IMR-90 (cell line): ENCODE results near the gene SPNS2. TPM values are rescaled to one million over a fixed set of nuclear protein-coding genes. Genes with fewer than 3 reads are reported as not detected.

Experiments
- ATAC-seq: fragments of 200-7000 bp; cut with Tn5 transposase; 2 replicates; pipeline ENCODE4 v1.9.1; 2020; ENCODE audit warnings: low read depth, mild to moderate bottlenecking, moderate library complexity
- BruUV-seq: library from RNA; stranded (reverse); fragments of 400-500 nt; replicated peaks from 2 replicates; lab custom pipeline; 2021; lab: Mats Ljungman, UMichigan
- CTCF ChIA-PET: fragments of 300-600 bp; formaldehyde crosslinking; extraction: SDS; loops from one replicate; lab custom pipeline; 2021; ENCODE audit warnings: antibody characterized with exemption; lab: Yijun Ruan, JAX
- POLR2A ChIA-PET: fragments of 300-600 bp; sonication (Branson Sonifier 250); formaldehyde crosslinking; loops from one replicate; lab custom pipeline; 2022; ENCODE audit warnings: antibody characterized with exemption; ENCODE audit not compliant: unreplicated experiment; lab: Charles Lee
- DNase-seq: peaks from one replicate; pipeline ENCODE4 v3.0.0; 2013
- H2AFZ ChIP-seq: replicated peaks from 2 replicates; pipeline ENCODE3; 2013; ENCODE audit warnings: low read length, mild to moderate bottlenecking; ENCODE audit not compliant: poor library complexity
- H2AK5ac ChIP-seq: 2 replicates; pipeline ENCODE4 v1.6.1; 2013; ENCODE audit warnings: low read depth, low read length, inconsistent platforms
- H2AK9ac ChIP-seq: replicated peaks from 2 replicates; pipeline ENCODE3; 2013; ENCODE audit warnings: mild to moderate bottlenecking, low read depth, low read length, moderate library complexity; ENCODE audit not compliant: poor library complexity
- H2BK120ac ChIP-seq: 2 replicates; pipeline ENCODE4 v1.6.1; 2013; ENCODE audit warnings: low read depth, low read length, inconsistent platforms
- H2BK15ac ChIP-seq: 3 replicates; pipeline ENCODE4 v1.6.1; 2013; ENCODE audit warnings: low read depth, low read length, inconsistent platforms
- H2BK20ac ChIP-seq: 2 replicates; pipeline ENCODE4 v1.6.1; 2013; ENCODE audit warnings: low read depth, mild to moderate bottlenecking, inconsistent platforms, low read length, moderate library complexity
- H2BK5ac ChIP-seq: 2 replicates; pipeline ENCODE4 v1.6.1; 2013; ENCODE audit warnings: mild to moderate bottlenecking, low read depth, low read length, inconsistent platforms; ENCODE audit not compliant: poor library complexity, severe bottlenecking
- H3K14ac ChIP-seq: replicated peaks from 2 replicates; pipeline ENCODE4 v1.6.1; 2013; ENCODE audit warnings: low read depth, low read length, inconsistent platforms
- H3K18ac ChIP-seq: 2 replicates; pipeline ENCODE4 v1.6.1; 2013; ENCODE audit warnings: low read depth, low read length, control low read depth
- H3K23ac ChIP-seq: 2 replicates; pipeline ENCODE4 v1.6.1; 2013; ENCODE audit warnings: low read depth, low read length, inconsistent platforms
- H3K27ac ChIP-seq: 2 replicates; pipeline ENCODE4 v1.5.1; 2013; ENCODE audit warnings: mild to moderate bottlenecking, control low read depth, low read length; ENCODE audit not compliant: insufficient read depth
- H3K27me3 ChIP-seq: 2 replicates; pipeline ENCODE4 v1.6.1; 2013; ENCODE audit warnings: low read length; ENCODE audit not compliant: control insufficient read depth, insufficient read depth
- H3K36me3 ChIP-seq: 2 replicates; pipeline ENCODE4 v1.6.1; 2013; ENCODE audit warnings: low read length, mixed read lengths; ENCODE audit not compliant: control insufficient read depth, insufficient read depth
- H3K4ac ChIP-seq: 2 replicates; pipeline ENCODE4 v1.6.1; 2013; ENCODE audit warnings: low read depth, low read length, inconsistent platforms
- H3K4me1 ChIP-seq: 2 replicates; pipeline ENCODE4 v1.6.1; 2013; ENCODE audit warnings: low read length, mixed read lengths; ENCODE audit not compliant: control insufficient read depth, insufficient read depth
- H3K4me2 ChIP-seq: 2 replicates; pipeline ENCODE4 v1.6.1; 2013; ENCODE audit warnings: low read depth, mild to moderate bottlenecking, control low read depth, low read length, moderate library complexity
- H3K4me3 ChIP-seq: 2 replicates; pipeline ENCODE4 v1.5.1; 2013; ENCODE audit warnings: low read depth, mild to moderate bottlenecking, control low read depth, low read length, moderate library complexity; ENCODE audit not compliant: insufficient read depth
- H3K56ac ChIP-seq: 2 replicates; pipeline ENCODE4 v1.6.1; 2013; ENCODE audit warnings: low read length, inconsistent platforms; ENCODE audit not compliant: insufficient read depth; ENCODE audit errors: extremely low read depth
- H3K79me1 ChIP-seq, 2 experiments: 2 replicates each; pipeline ENCODE4 v1.6.1; 2013; ENCODE audit warnings: low read length in 2 of 2, inconsistent platforms in 1 of 2, low read depth in 1 of 2
- H3K9ac ChIP-seq: 2 replicates; pipeline ENCODE4 v1.6.1; 2013; ENCODE audit warnings: low read depth, low read length, control low read depth
- H3K9me1 ChIP-seq: 2 replicates; pipeline ENCODE4 v1.6.1; 2013; ENCODE audit warnings: low read length, inconsistent platforms; ENCODE audit not compliant: insufficient read depth
- H3K9me3 ChIP-seq: 2 replicates; pipeline ENCODE4 v1.6.1; 2013; ENCODE audit warnings: low read length; ENCODE audit not compliant: control insufficient read depth, insufficient read depth
- H4K20me1 ChIP-seq: 2 replicates; pipeline ENCODE4 v1.6.1; 2013; ENCODE audit warnings: low read length, inconsistent platforms; ENCODE audit not compliant: insufficient read depth
- H4K5ac ChIP-seq: 2 replicates; pipeline ENCODE4 v1.6.1; 2013; ENCODE audit warnings: mild to moderate bottlenecking, low read depth, low read length, control low read depth
- H4K8ac ChIP-seq, 2 experiments: 2 replicates each; pipeline ENCODE4 v1.6.1; 2013; ENCODE audit warnings: low read depth in 2 of 2, low read length in 2 of 2, control low read depth in 1 of 2, inconsistent platforms in 1 of 2
- H4K91ac ChIP-seq: 2 replicates; pipeline ENCODE4 v1.6.1; 2013; ENCODE audit warnings: low read depth, low read length, inconsistent platforms; ENCODE audit not compliant: insufficient read depth
- BHLHE40 ChIP-seq: fragments of 150-350 bp; IDR thresholded peaks from 2 replicates; pipeline ENCODE4 v1.6.1; 2016; ENCODE audit warnings: mild to moderate bottlenecking, low read depth, low read length
- POLR2A ChIP-seq: IDR thresholded peaks from 2 replicates; pipeline ENCODE4 v1.6.1; 2012; ENCODE audit warnings: mild to moderate bottlenecking, low read depth, low read length
- WGBS, 2 experiments: methylation state at CpG; one replicate each; pipeline versions ENCODE4 v1.1.5 to v1.1.7; 2013; ENCODE audit warnings: missing lambda C conversion rate in 2 of 2; ENCODE audit not compliant: insufficient read length in 1 of 2; ENCODE audit errors: extremely low coverage in 2 of 2; 5-methylcytosine and 5-hydroxymethylcytosine counted together
- dilution Hi-C: fragments of 300-500 bp; cut with HindIII; formaldehyde crosslinking; loops from one replicate; pipeline ENCODE4 v1.14.3; 2018; ENCODE audit warnings: low sequenced_read_pairs; ENCODE audit not compliant: unreplicated experiment
- in situ Hi-C: fragments of 300-500 bp; cut with MboI; formaldehyde crosslinking; loops from 3 replicates; pipeline ENCODE4 v1.14.3; 2019; ENCODE audit warnings: low sequenced_read_pairs, inconsistent platforms, mixed read lengths
- intact Hi-C: fragments of 100-400 bp; cut with micrococcal nuclease; formaldehyde crosslinking; loops from 2 replicates; pipeline ENCODE4 v1.10.0; 2022
- polyA plus RNA-seq, 3 experiments: library from polyadenylated mRNA; depleted of rRNA; stranded (reverse); fragments of >200 nt; gene quantifications; 2 replicates each; pipeline ENCODE4 v1.2.3, GENCODE V29; 2012; ENCODE audit warnings: low replicate concordance in 1 of 3
- total RNA-seq: library from RNA; depleted of rRNA; stranded (reverse); fragments of >200 nt; gene quantifications from 2 replicates; pipeline ENCODE4 v1.2.3, GENCODE V29; 2012

The SPNS2 gene
- total and polyA plus RNA-seq, 2 of the 4 experiments (the other 2 are of a cell fraction), result under 0.01 TPM; not detected in 1

GRCh38 chr17:4492721-4493561 is 5.7 kb upstream of the SPNS2 start:
- Histone ChIP-seq H4K91ac (no peak overlapping the region), H3K4me2 (no peak overlapping the region), H3K27ac (no peak overlapping the region), H3K4ac (no peak overlapping the region), H3K36me3 (no peaks in the 10 kb centered on the region), H3K79me1 (no peaks in the 10 kb centered on the region), H3K9ac (no peak overlapping the region), H2BK120ac (no peak overlapping the region), H2BK15ac (no peak overlapping the region), H3K56ac (no peak overlapping the region), H4K5ac (no peak overlapping the region), H3K9me3 (no peaks in the 10 kb centered on the region), H3K23ac (no peak overlapping the region), H2AK9ac (no peak overlapping the region), H3K14ac (no peak overlapping the region), H2AFZ (no peak overlapping the region), H3K18ac (no peak overlapping the region), H4K8ac (no peak overlapping the region), H3K4me1 (no peaks in the 10 kb centered on the region), H3K27me3 (peaks cover 24% of the 10 kb centered on the region), H3K4me3 (no peak overlapping the region), H2BK20ac (no peak overlapping the region), H3K9me1 (no peaks in the 10 kb centered on the region), H2AK5ac (no peak overlapping the region), H4K20me1 (0 out of 2 replicates have a peak, but pooled peaks cover 6% of the 10 kb centered on the region), H2BK5ac (no peak overlapping the region)
- no peak for TF ChIP-seq POLR2A
- TF ChIP-seq BHLHE40, result peak; percentile 71; the same call in 1 of the 2 replicates
- intact Hi-C loops (no loop called here), in situ Hi-C loops (loop anchor here (10.0 kb wide), 1 partner anchor 62 kb away; the partner anchor contains the start of gene MYBBP1A), dilution Hi-C loops (no loop called here)
- POLR2A ChIA-PET, result no interaction called here
- no TSS peak for BruUV-seq
- DNase-seq, result peak; percentile 28
- ATAC-seq, result peak; percentile 60; the same call in 1 of the 2 replicates
- 58% methylated on average over 2 of the region's 20 CpGs; no CpG with 5 or more reads in 1 of the 2 experiments for WGBS, 2 experiments
- CTCF ChIA-PET, result no interaction called here
